ENCODE results near the gene TMEFF2.

DNA sequence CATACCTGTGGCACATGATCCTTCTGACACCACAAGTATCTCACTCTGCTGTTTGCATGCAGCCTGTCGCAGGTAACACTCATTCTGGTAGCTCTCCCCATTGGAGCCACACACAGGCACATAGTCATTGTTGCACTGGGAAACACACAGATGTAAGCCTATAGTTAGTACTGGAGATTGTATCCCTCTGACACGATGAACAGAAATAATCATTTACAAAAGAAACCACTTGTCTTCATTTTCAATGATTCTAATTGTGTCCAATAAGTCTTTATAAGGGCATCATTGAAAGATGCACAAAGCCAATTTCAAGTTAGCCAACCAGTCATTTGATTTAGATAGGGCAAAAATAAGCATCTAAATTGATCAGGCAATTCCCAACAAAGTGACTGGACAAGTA lies 10.4 kb downstream of the TMEFF2 start:
- TF ChIP-seq, protein P1, sequence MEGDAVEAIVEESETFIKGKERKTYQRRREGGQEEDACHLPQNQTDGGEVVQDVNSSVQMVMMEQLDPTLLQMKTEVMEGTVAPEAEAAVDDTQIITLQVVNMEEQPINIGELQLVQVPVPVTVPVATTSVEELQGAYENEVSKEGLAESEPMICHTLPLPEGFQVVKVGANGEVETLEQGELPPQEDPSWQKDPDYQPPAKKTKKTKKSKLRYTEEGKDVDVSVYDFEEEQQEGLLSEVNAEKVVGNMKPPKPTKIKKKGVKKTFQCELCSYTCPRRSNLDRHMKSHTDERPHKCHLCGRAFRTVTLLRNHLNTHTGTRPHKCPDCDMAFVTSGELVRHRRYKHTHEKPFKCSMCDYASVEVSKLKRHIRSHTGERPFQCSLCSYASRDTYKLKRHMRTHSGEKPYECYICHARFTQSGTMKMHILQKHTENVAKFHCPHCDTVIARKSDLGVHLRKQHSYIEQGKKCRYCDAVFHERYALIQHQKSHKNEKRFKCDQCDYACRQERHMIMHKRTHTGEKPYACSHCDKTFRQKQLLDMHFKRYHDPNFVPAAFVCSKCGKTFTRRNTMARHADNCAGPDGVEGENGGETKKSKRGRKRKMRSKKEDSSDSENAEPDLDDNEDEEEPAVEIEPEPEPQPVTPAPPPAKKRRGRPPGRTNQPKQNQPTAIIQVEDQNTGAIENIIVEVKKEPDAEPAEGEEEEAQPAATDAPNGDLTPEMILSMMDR (IDR thresholded peaks at IDR 0.05), result no peak
- TF ChIP-seq ZFX (IDR thresholded peaks at IDR 0.05; ENCODE audit: borderline replicate concordance), result no peak

Measured in 22Rv1 (cell line).